Common myeloid progenitor, CD34-positive (primary cell): ENCODE measurements around the gene ZC3H8.

Experiments
- CTCF ChIA-PET: fragments of 350-600 bp; sonication (Branson Sonifier 250); formaldehyde crosslinking; loops from one replicate; lab custom pipeline; 2021; ENCODE audit warnings: antibody characterized with exemption; lab: Charles Lee
- POLR2A ChIA-PET: fragments of 350-600 bp; sonication (Branson Sonifier 250); formaldehyde crosslinking; loops from one replicate; lab custom pipeline; 2021; ENCODE audit warnings: antibody characterized with exemption; lab: Charles Lee
- DNase-seq, 3 donors: peaks; one replicate each; pipeline versions ENCODE4 v3.0.0 to v3.0.0-alpha.2; 2013
- H3K27ac ChIP-seq, 2 experiments: 1 replicate in 1 of 2; 2 replicates in 1 of 2; pipeline ENCODE4 v1.7.0; 2013; ENCODE audit warnings: inconsistent platforms in 2 of 2, low read length in 2 of 2, mild to moderate bottlenecking in 2 of 2, low read depth in 1 of 2, moderate library complexity in 1 of 2; ENCODE audit not compliant: severe bottlenecking in 2 of 2, insufficient read depth in 1 of 2, poor library complexity in 1 of 2
- H3K27me3 ChIP-seq, 5 experiments: replicated peaks in 2 of 5; 1 replicate in 3 of 5; 2 replicates in 2 of 5; pipeline versions ENCODE4 v1.6.1 to v1.7.0; 2013; ENCODE audit warnings: low read length in 4 of 5, mild to moderate bottlenecking in 2 of 5, moderate library complexity in 2 of 5, inconsistent platforms in 1 of 5; ENCODE audit not compliant: insufficient read depth in 5 of 5, control insufficient read depth in 4 of 5
- H3K36me3 ChIP-seq, 4 experiments: 1 replicate in 2 of 4; 2 replicates in 2 of 4; pipeline versions ENCODE4 v1.6.1 to v1.7.0; 2013; ENCODE audit warnings: low read length in 3 of 4, control low read depth in 1 of 4, mild to moderate bottlenecking in 1 of 4; ENCODE audit not compliant: control insufficient read depth in 4 of 4, insufficient read depth in 4 of 4
- H3K4me1 ChIP-seq, 4 experiments: 1 replicate in 3 of 4; 2 replicates in 1 of 4; pipeline versions ENCODE4 v1.6.1 to v1.7.1; 2013; ENCODE audit warnings: low read length in 3 of 4, mild to moderate bottlenecking in 3 of 4, control low read depth in 1 of 4, inconsistent platforms in 1 of 4, moderate library complexity in 1 of 4; ENCODE audit not compliant: control insufficient read depth in 4 of 4, insufficient read depth in 4 of 4; ENCODE audit errors: control extremely low read depth in 1 of 4
- H3K4me3 ChIP-seq, 7 experiments: 1 replicate in 4 of 7; 2 replicates in 3 of 7; pipeline versions ENCODE4 v1.5.1 to v1.7.0; 2013; ENCODE audit warnings: mild to moderate bottlenecking in 7 of 7, low read length in 6 of 7, moderate library complexity in 6 of 7, inconsistent platforms in 2 of 7, low read depth in 2 of 7, control low read depth in 1 of 7; ENCODE audit not compliant: insufficient read depth in 4 of 7, control insufficient read depth in 1 of 7; ENCODE audit errors: extremely low read depth in 1 of 7
- H3K9me3 ChIP-seq, 5 experiments: 1 replicate in 4 of 5; 2 replicates in 1 of 5; pipeline versions ENCODE4 v1.6.1 to v1.7.1; 2013; ENCODE audit warnings: low read length in 4 of 5, mild to moderate bottlenecking in 2 of 5, inconsistent platforms in 1 of 5, low read depth in 1 of 5, moderate library complexity in 1 of 5; ENCODE audit not compliant: control insufficient read depth in 4 of 5, insufficient read depth in 2 of 5; ENCODE audit errors: control extremely low read depth in 1 of 5
- WGBS: methylation state at CpG from one replicate; pipeline ENCODE4 v1.1.5; 2013; ENCODE audit not compliant: insufficient coverage; 5-methylcytosine and 5-hydroxymethylcytosine counted together

ZC3H8 gene

DNA sequence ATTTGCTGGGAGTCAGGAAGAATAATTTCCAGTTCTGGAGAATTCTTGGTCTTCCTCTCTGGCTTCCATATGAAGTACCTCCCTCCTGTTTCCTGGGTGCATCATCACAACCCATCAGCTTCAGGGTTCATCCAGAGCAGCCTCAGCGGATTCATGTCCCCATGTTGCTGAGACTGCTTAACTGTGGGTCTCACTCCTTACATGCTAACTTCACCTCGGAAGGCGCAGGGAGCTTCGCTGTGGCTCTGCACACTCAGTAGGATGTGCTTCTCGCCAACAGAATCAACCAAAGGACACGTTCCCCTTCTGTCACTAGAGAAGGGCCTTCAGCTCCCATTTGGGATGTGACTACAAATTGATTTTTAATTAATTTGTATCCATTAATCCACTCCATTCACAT, 92.5 kb downstream of the ZC3H8 start:
- 100% methylated on average over 4 of the region's 6 CpGs for WGBS
- H3K27ac ChIP-seq = no peak overlapping the region
- no peaks in the 10 kb centered on the region for H3K27me3 ChIP-seq
- no peak overlapping the region for H3K4me3 ChIP-seq
- no peaks in the 10 kb centered on the region for H3K4me1 ChIP-seq
- no peaks in the 10 kb centered on the region for H3K36me3 ChIP-seq
- no peak for DNase-seq
- ChIA-PET POLR2A (no interaction called here), CTCF (interaction anchor here (0.7 to 1.3 kb wide), 2 partner anchors 41 to 62 kb away, joined by 3 read pairs; no protein-coding TSS in a partner anchor)
- H3K9me3 ChIP-seq = no peaks in the 10 kb centered on the region
